ENCODE data around the gene DLX4.

DLX4 gene

GRCh38 chr17:50014471-50015088, 45.6 kb downstream of the DLX4 start:
- no peak for DNase-seq (ENCODE audit: low spot score)

GRCh38 chr17:50015146-50015545, 46.2 kb downstream of the DLX4 start:
- DNase-seq (ENCODE audit: low spot score): no peak

- no peak for DNase-seq (ENCODE audit: low spot score)
Measured at GRCh38 chr17:50018909-50019308, 49.9 kb downstream of the DLX4 start.

- DNase-seq (ENCODE audit: low spot score): no peak
Measured at GRCh38 chr17:50020841-50021599, 52.0 kb downstream of the DLX4 start.

GRCh38 chr17:50021681-50022370, 52.8 kb downstream of the DLX4 start:
- no peak for DNase-seq (ENCODE audit: low spot score)

- DNase-seq (ENCODE audit: low spot score): no peak
Measured at GRCh38 chr17:50022463-50023130, 53.6 kb downstream of the DLX4 start.

DNA sequence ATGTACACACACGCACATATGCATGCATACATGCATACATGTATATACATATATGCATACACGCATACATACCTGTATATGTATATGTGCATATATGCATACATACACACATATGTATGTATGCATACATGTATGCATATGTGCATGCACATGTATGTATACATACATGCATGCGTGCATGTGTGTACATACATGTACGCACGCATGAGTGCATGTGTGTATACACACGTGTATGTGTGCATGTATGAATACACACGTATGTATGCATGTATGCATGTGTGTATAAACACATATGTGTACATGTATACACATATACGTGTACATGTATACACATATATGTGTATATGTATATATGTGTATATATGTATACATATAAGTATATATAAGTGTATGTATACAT, 54.5 kb downstream of the DLX4 start:
- DNase-seq (ENCODE audit: low spot score): no peak

Measured in HuH-7 (cell line).